ENCODE measurements around the gene MRPL19.

- TF ChIP-seq CTCF (conservative IDR thresholded peaks at IDR 0.05) (no peak), ZFX (IDR thresholded peaks at IDR 0.05) (no peak)
Observed at GRCh38 chr2:75612108-75612861, 34.3 kb upstream of the MRPL19 start.
